Natural killer cell (primary cell): ENCODE data around the gene DPEP3. TPM values are rescaled to one million over a fixed set of nuclear protein-coding genes. Genes with fewer than 3 reads are reported as not detected.

ENCODE experiments used
- ATAC-seq, 3 donors: fragments of 150-1000 bp in 2 of 3; fragments of 200-7000 bp in 1 of 3; cut with Tn5 transposase; 1 replicate in 1 of 3; 2 replicates in 2 of 3; pipeline ENCODE4 v1.10.0; 2021; ENCODE audit warnings: mild to moderate bottlenecking in 2 of 3, moderate library complexity in 2 of 3
- DNase-seq, 2 donors: peaks; one replicate each; pipeline versions ENCODE4 v3.0.0 to v3.0.0-alpha.2; 2013 to 2021; ENCODE audit warnings: mixed read lengths in 1 of 2
- H3K27ac ChIP-seq: one replicate; pipeline ENCODE4 v1.5.1; 2013; ENCODE audit warnings: mild to moderate bottlenecking, low read length
- H3K27me3 ChIP-seq: one replicate; pipeline ENCODE4 v1.6.1; 2013; ENCODE audit warnings: low read length; ENCODE audit not compliant: control insufficient read depth, insufficient read depth
- H3K36me3 ChIP-seq: one replicate; pipeline ENCODE4 v1.6.1; 2013; ENCODE audit warnings: low read length; ENCODE audit not compliant: control insufficient read depth, insufficient read depth
- H3K4me1 ChIP-seq: one replicate; pipeline ENCODE4 v1.6.1; 2013; ENCODE audit warnings: low read length; ENCODE audit not compliant: control insufficient read depth, insufficient read depth
- H3K4me3 ChIP-seq: one replicate; pipeline ENCODE4 v1.5.1; 2013; ENCODE audit warnings: low read length
- H3K9me3 ChIP-seq: one replicate; pipeline ENCODE4 v1.6.1; 2013; ENCODE audit warnings: low read length; ENCODE audit not compliant: control insufficient read depth, insufficient read depth
- H3K27ac Mint-ChIP-seq, 2 donors: one replicate each; pipeline ENCODE4 v1.8.0; 2022; ENCODE audit warnings: mild to moderate bottlenecking in 2 of 2, mixed read lengths in 2 of 2, moderate library complexity in 1 of 2
- H3K27me3 Mint-ChIP-seq, 2 donors: one replicate each; pipeline ENCODE4 v1.8.0; 2022; ENCODE audit warnings: low read depth in 2 of 2, mixed read lengths in 2 of 2
- H3K36me3 Mint-ChIP-seq: one replicate; pipeline ENCODE4 v1.8.0; 2022; ENCODE audit warnings: mixed read lengths
- H3K4me1 Mint-ChIP-seq, 2 donors: one replicate each; pipeline ENCODE4 v1.8.0; 2022; ENCODE audit warnings: mixed read lengths in 2 of 2
- H3K4me3 Mint-ChIP-seq: one replicate; pipeline ENCODE4 v1.8.0; 2022; ENCODE audit warnings: mild to moderate bottlenecking, moderate library complexity, mixed read lengths
- H3K9me3 Mint-ChIP-seq, 2 donors: one replicate each; pipeline ENCODE4 v1.8.0; 2022; ENCODE audit warnings: mixed read lengths in 2 of 2
- CTCF ChIP-seq: fragments of 200-600 bp; IDR thresholded peaks from one replicate; pipeline ENCODE4 v1.8.0; 2022; ENCODE audit warnings: antibody characterized with exemption
- WGBS: methylation state at CpG from one replicate; pipeline ENCODE4 v1.1.7; 2013; ENCODE audit warnings: missing lambda C conversion rate; ENCODE audit not compliant: insufficient coverage; 5-methylcytosine and 5-hydroxymethylcytosine counted together
- intact Hi-C: fragments of 100-400 bp; cut with micrococcal nuclease; formaldehyde crosslinking; loops from one replicate; pipeline ENCODE4 v1.14.2; 2022
- total RNA-seq, 4 donors: library from RNA; stranded (reverse); fragments of 120-200 nt in 1 of 4; gene quantifications; one replicate each; pipeline versions ENCODE4 v1.2.3 to v1.2.4, GENCODE V29; 2013 to 2022

Gene DPEP3
- total RNA-seq, 3 donors from 2014 or later (not counting 1 experiment from before 2014, with no cell fraction given), result 0.53 to 1.00 (median 0.96) TPM

GRCh38 chr16:67963292-67963661, 17.0 kb downstream of the DPEP3 start:
- ATAC-seq, result no peak
- H3K27me3 Mint-ChIP-seq, result no peaks in the 10 kb centered on the region
- Histone ChIP-seq H3K4me1 (peaks cover 18% of the 10 kb centered on the region), H3K4me3 (no peak overlapping the region), H3K27me3 (no peaks in the 10 kb centered on the region), H3K27ac (no peak overlapping the region), H3K9me3 (no peaks in the 10 kb centered on the region), H3K36me3 (peaks cover 19% of the 10 kb centered on the region)
- no peak for TF ChIP-seq CTCF
- H3K36me3 Mint-ChIP-seq, result no peaks in the 10 kb centered on the region
- H3K4me1 Mint-ChIP-seq, result peaks cover 16 to 17% of the 10 kb centered on the region in 2 donors
- no peak for DNase-seq
- H3K27ac Mint-ChIP-seq, result no peak overlapping the region
- no peak overlapping the region for H3K4me3 Mint-ChIP-seq
- intact Hi-C loops, result no loop called here
- 94% methylated on average over 2 of the region's 2 CpGs for WGBS
- no peaks in the 10 kb centered on the region for H3K9me3 Mint-ChIP-seq

- H3K27ac Mint-ChIP-seq, result no peak overlapping the region
- peaks cover 19% of the 10 kb centered on the region for H3K36me3 ChIP-seq
- H3K27ac ChIP-seq, result no peak overlapping the region
- peaks cover 10% of the 10 kb centered on the region for H3K4me1 ChIP-seq
- no peak for ATAC-seq
- no peak for TF ChIP-seq CTCF
- H3K9me3 ChIP-seq, result no peaks in the 10 kb centered on the region
- no peaks in the 10 kb centered on the region for H3K36me3 Mint-ChIP-seq
- H3K9me3 Mint-ChIP-seq, result no peaks in the 10 kb centered on the region
- H3K4me1 Mint-ChIP-seq, result peaks cover 8% of the 10 kb centered on the region in 2 donors
- no peak overlapping the region for H3K4me3 ChIP-seq
- H3K27me3 ChIP-seq, result no peaks in the 10 kb centered on the region
- intact Hi-C loops, result no loop called here
- no peak overlapping the region for H3K4me3 Mint-ChIP-seq
- no peak for DNase-seq
- WGBS, result 97% methylated on average over 7 of the region's 8 CpGs
- H3K27me3 Mint-ChIP-seq, result no peaks in the 10 kb centered on the region
Measured at GRCh38 chr16:67962135-67962534, 18.2 kb downstream of the DPEP3 start.

GRCh38 chr16:67961551-67961957, 18.7 kb downstream of the DPEP3 start:
- no peak for TF ChIP-seq CTCF
- 96% methylated on average over 13 of the region's 13 CpGs for WGBS
- peaks cover 5% of the 10 kb centered on the region in 2 donors for H3K4me1 Mint-ChIP-seq
- no peak overlapping the region for H3K27ac ChIP-seq
- no peak for ATAC-seq
- H3K9me3 Mint-ChIP-seq, result no peaks in the 10 kb centered on the region
- H3K9me3 ChIP-seq, result no peaks in the 10 kb centered on the region
- no peak overlapping the region for H3K4me3 Mint-ChIP-seq
- H3K36me3 ChIP-seq, result peaks cover 19% of the 10 kb centered on the region
- intact Hi-C loops, result no loop called here
- H3K27me3 ChIP-seq, result no peaks in the 10 kb centered on the region
- no peaks in the 10 kb centered on the region for H3K27me3 Mint-ChIP-seq
- peaks cover 4% of the 10 kb centered on the region for H3K4me1 ChIP-seq
- H3K36me3 Mint-ChIP-seq, result no peaks in the 10 kb centered on the region
- no peak overlapping the region for H3K27ac Mint-ChIP-seq
- H3K4me3 ChIP-seq, result no peak overlapping the region
- DNase-seq, result no peak

GRCh38 chr16:67959536-67960329, 20.6 kb downstream of the DPEP3 start:
- H3K27me3 ChIP-seq, result no peaks in the 10 kb centered on the region
- H3K27ac ChIP-seq, result no peak overlapping the region
- H3K4me3 Mint-ChIP-seq, result no peak overlapping the region
- H3K4me1 ChIP-seq, result no peaks in the 10 kb centered on the region
- 96% methylated on average over 11 of the region's 11 CpGs for WGBS
- no peak overlapping the region for H3K27ac Mint-ChIP-seq
- peaks cover 5% of the 10 kb centered on the region in 2 donors for H3K4me1 Mint-ChIP-seq
- peaks cover 19% of the 10 kb centered on the region for H3K36me3 ChIP-seq
- ATAC-seq, result no peak
- no peaks in the 10 kb centered on the region for H3K27me3 Mint-ChIP-seq
- no peaks in the 10 kb centered on the region for H3K9me3 ChIP-seq
- intact Hi-C loops, result no loop called here
- no peak for DNase-seq
- no peaks in the 10 kb centered on the region for H3K36me3 Mint-ChIP-seq
- no peak for TF ChIP-seq CTCF
- H3K4me3 ChIP-seq, result no peak overlapping the region
- no peaks in the 10 kb centered on the region for H3K9me3 Mint-ChIP-seq
